ENCODE data around the gene GATD1.

DNA sequence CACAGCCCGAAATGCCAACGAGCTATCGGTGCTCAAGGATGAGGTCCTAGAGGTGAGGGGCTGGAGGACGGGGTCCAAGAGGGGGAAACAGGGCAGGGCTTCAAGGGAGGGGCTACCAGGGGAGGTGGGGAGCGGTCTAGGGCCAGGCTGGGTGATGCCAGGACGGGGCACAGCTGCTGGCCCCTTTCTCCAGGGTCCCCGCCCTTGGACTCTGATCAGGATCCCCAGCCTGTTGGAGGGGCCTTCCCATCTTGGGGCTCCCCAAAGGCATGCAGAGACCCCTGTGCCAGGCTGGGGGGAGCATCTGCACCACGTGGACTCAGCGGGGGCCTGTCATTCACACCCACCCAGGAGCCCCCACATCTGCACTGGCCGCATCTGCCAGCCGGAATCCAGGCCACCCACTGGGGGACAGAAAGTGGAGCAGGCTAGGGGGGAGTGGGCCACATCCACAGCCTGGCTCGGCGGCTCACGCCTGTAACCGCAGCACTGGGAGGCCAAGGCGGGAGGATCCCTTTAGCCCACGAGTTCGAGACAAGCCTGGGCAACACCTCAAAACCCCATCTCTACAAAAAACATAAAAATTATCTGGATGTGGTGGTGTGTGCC, 52.4 kb downstream of the GATD1 start:
- TF ChIP-seq, protein P1, sequence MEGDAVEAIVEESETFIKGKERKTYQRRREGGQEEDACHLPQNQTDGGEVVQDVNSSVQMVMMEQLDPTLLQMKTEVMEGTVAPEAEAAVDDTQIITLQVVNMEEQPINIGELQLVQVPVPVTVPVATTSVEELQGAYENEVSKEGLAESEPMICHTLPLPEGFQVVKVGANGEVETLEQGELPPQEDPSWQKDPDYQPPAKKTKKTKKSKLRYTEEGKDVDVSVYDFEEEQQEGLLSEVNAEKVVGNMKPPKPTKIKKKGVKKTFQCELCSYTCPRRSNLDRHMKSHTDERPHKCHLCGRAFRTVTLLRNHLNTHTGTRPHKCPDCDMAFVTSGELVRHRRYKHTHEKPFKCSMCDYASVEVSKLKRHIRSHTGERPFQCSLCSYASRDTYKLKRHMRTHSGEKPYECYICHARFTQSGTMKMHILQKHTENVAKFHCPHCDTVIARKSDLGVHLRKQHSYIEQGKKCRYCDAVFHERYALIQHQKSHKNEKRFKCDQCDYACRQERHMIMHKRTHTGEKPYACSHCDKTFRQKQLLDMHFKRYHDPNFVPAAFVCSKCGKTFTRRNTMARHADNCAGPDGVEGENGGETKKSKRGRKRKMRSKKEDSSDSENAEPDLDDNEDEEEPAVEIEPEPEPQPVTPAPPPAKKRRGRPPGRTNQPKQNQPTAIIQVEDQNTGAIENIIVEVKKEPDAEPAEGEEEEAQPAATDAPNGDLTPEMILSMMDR (conservative IDR thresholded peaks at IDR 0.05; ENCODE audit: low read depth, low read length) = no peak
- no peak for TF ChIP-seq EZH2 (IDR thresholded peaks at IDR 0.05; ENCODE audit: borderline replicate concordance, low read depth, low read length, poor library complexity, severe bottlenecking)
